Karpas-422 (cell line): Measurements from ENCODE around the gene KNCN. TPM values are rescaled to one million over a fixed set of nuclear protein-coding genes. Genes with fewer than 3 reads are reported as not detected.

Source experiments
- DNase-seq: peaks from one replicate; pipeline ENCODE4 v3.0.0-alpha.2; 2015
- H2AFZ ChIP-seq: fragments of 200-600 bp; sonication (generic); 2 replicates; pipeline ENCODE4 v1.6.1; 2014; ENCODE audit warnings: antibody characterized with exemption, low read length, mixed read lengths
- H3K27ac ChIP-seq: fragments of 200-600 bp; sonication (generic); 2 replicates; pipeline ENCODE4 v1.5.1; 2014; ENCODE audit warnings: mild to moderate bottlenecking, low read length, moderate library complexity
- H3K27me3 ChIP-seq: fragments of 200-600 bp; sonication (generic); 2 replicates; pipeline ENCODE4 v1.6.1; 2014; ENCODE audit warnings: low read length, mixed read lengths
- H3K36me3 ChIP-seq: fragments of 200-600 bp; sonication (generic); 2 replicates; pipeline ENCODE4 v1.6.1; 2014; ENCODE audit warnings: low read length, mixed read lengths; ENCODE audit not compliant: insufficient read depth
- H3K4me1 ChIP-seq: fragments of 200-600 bp; sonication (generic); 2 replicates; pipeline ENCODE4 v1.6.1; 2014; ENCODE audit warnings: mild to moderate bottlenecking, low read length, mixed read lengths
- H3K4me2 ChIP-seq: fragments of 200-600 bp; sonication (generic); 2 replicates; pipeline ENCODE4 v1.6.1; 2014; ENCODE audit warnings: low read length, low read depth, mild to moderate bottlenecking; ENCODE audit not compliant: poor library complexity, severe bottlenecking
- H3K4me3 ChIP-seq: fragments of 200-600 bp; sonication (generic); 2 replicates; pipeline ENCODE4 v1.5.1; 2014; ENCODE audit warnings: mild to moderate bottlenecking, antibody characterized with exemption, low read length, mixed read lengths
- H3K79me2 ChIP-seq: fragments of 200-600 bp; sonication (generic); 2 replicates; pipeline ENCODE4 v1.6.1; 2014; ENCODE audit warnings: mild to moderate bottlenecking, low read length, mixed read lengths
- H3K9ac ChIP-seq: fragments of 200-600 bp; sonication (generic); 2 replicates; pipeline ENCODE4 v1.6.0; 2014; ENCODE audit warnings: low read length
- H3K9me2 ChIP-seq: fragments of 200-600 bp; sonication (generic), shearing (Covaris generic); replicated peaks from 2 replicates; pipeline ENCODE4 v1.6.0; 2014; ENCODE audit warnings: mild to moderate bottlenecking, low read length, moderate library complexity; ENCODE audit not compliant: insufficient read depth
- H3K9me3 ChIP-seq: fragments of 300-700, 200-600 bp; sonication (generic); 2 replicates; pipeline ENCODE4 v1.6.1; 2014; ENCODE audit warnings: low read length, mixed read lengths
- H4K20me1 ChIP-seq: fragments of 200-600 bp; sonication (generic); 2 replicates; pipeline ENCODE4 v1.6.1; 2014; ENCODE audit warnings: mild to moderate bottlenecking, antibody characterized with exemption, low read length, low read depth; ENCODE audit not compliant: insufficient read depth
- total RNA-seq: library from RNA; depleted of rRNA; stranded (reverse); fragments of >200 nt; shearing (Covaris generic); gene quantifications from 2 replicates; pipeline ENCODE4 v1.2.3, GENCODE V29; 2014; ENCODE audit warnings: low replicate concordance; rRNA removed

Gene KNCN
- total RNA-seq = not detected in 2 replicates

GRCh38 chr1:46551597-46552095 is at the start of gene KNCN:
TSS of gene KNCN (minus strand) at chr1:46551647. CDS start at chr1:46551215, 432 bp downstream.
- peaks cover 3% of the 10 kb centered on the region for H3K4me1 ChIP-seq

GRCh38 chr1:46599059-46599970 is 47.9 kb upstream of the KNCN start:
- Histone ChIP-seq H3K27me3 (no peaks in the 10 kb centered on the region), H3K9ac (no peak overlapping the region), H4K20me1 (no peaks in the 10 kb centered on the region), H3K9me2 (no peaks in the 10 kb centered on the region), H3K27ac (no peak overlapping the region), H3K4me3 (no peak overlapping the region), H3K36me3 (no peaks in the 10 kb centered on the region), H3K4me1 (peaks cover 17% of the 10 kb centered on the region), H2AFZ (no peak overlapping the region), H3K9me3 (no peaks in the 10 kb centered on the region), H3K4me2 (no peak overlapping the region), H3K79me2 (peaks cover 4% of the 10 kb centered on the region; the same call in 1 of the 2 replicates)
- DNase-seq = no peak

More at GRCh38 chr1:46551597-46552095, at the start of gene KNCN:
- H3K36me3 ChIP-seq = no peaks in the 10 kb centered on the region
- no peak within 1 kb of the TSS for H3K4me3 ChIP-seq
- no peaks in the 10 kb centered on the region for H3K79me2 ChIP-seq
- no peaks in the 10 kb centered on the region for H3K9me3 ChIP-seq
- H3K9ac ChIP-seq = no peak within 1 kb of the TSS
- no peak within 1 kb of the TSS for H3K4me2 ChIP-seq
- no peak within 1 kb of the TSS for H2AFZ ChIP-seq
- no peaks in the 10 kb centered on the region for H4K20me1 ChIP-seq
- no peaks in the 10 kb centered on the region for H3K9me2 ChIP-seq
- H3K27ac ChIP-seq = no peak within 1 kb of the TSS
- DNase-seq = no peak
- H3K27me3 ChIP-seq = no peaks in the 10 kb centered on the region

- Histone ChIP-seq H3K27ac (no peak overlapping the region), H3K27me3 (no peaks in the 10 kb centered on the region), H3K4me1 (peaks cover 15% of the 10 kb centered on the region), H3K36me3 (no peaks in the 10 kb centered on the region), H3K9me3 (no peaks in the 10 kb centered on the region), H2AFZ (no peak overlapping the region), H3K9ac (no peak overlapping the region), H3K9me2 (no peaks in the 10 kb centered on the region), H3K79me2 (no peaks in the 10 kb centered on the region), H3K4me3 (no peak overlapping the region), H3K4me2 (no peak overlapping the region), H4K20me1 (no peaks in the 10 kb centered on the region)
- DNase-seq = no peak
These were observed 45.4 kb upstream of the KNCN start for GRCh38 chr1:46596846-46597245.

- Histone ChIP-seq H3K4me2 (no peak overlapping the region), H3K4me1 (peaks cover 15% of the 10 kb centered on the region), H3K4me3 (no peak overlapping the region), H4K20me1 (no peaks in the 10 kb centered on the region), H3K36me3 (peaks cover under 1% of the 10 kb centered on the region; the same call in 1 of the 2 replicates), H3K9me3 (no peaks in the 10 kb centered on the region), H3K27ac (no peak overlapping the region), H3K9ac (no peak overlapping the region), H3K27me3 (no peaks in the 10 kb centered on the region), H2AFZ (no peak overlapping the region), H3K9me2 (no peaks in the 10 kb centered on the region), H3K79me2 (no peaks in the 10 kb centered on the region)
- no peak for DNase-seq
These were observed 44.6 kb upstream of the KNCN start for GRCh38 chr1:46596036-46596435.

GRCh38 chr1:46595127-46595526 is 43.7 kb upstream of the KNCN start:
- H3K27me3 ChIP-seq = no peaks in the 10 kb centered on the region
- H3K27ac ChIP-seq = no peak overlapping the region
- no peaks in the 10 kb centered on the region for H4K20me1 ChIP-seq
- H3K79me2 ChIP-seq = no peaks in the 10 kb centered on the region
- H3K9ac ChIP-seq = no peak overlapping the region
- H3K4me2 ChIP-seq = no peak overlapping the region
- H3K9me3 ChIP-seq = no peaks in the 10 kb centered on the region
- no peak overlapping the region for H2AFZ ChIP-seq
- H3K4me1 ChIP-seq = peaks cover 12% of the 10 kb centered on the region
- H3K4me3 ChIP-seq = no peak overlapping the region
- no peaks in the 10 kb centered on the region for H3K9me2 ChIP-seq
- DNase-seq = no peak
- H3K36me3 ChIP-seq = peaks cover 6% of the 10 kb centered on the region

GRCh38 chr1:46594063-46594462 is 42.6 kb upstream of the KNCN start:
- no peak for DNase-seq
- no peak overlapping the region for H3K4me2 ChIP-seq

GRCh38 chr1:46592823-46593222 is 41.4 kb upstream of the KNCN start:
- Histone ChIP-seq H2AFZ (no peak overlapping the region), H3K27ac (no peak overlapping the region)

More at GRCh38 chr1:46594063-46594462, 42.6 kb upstream of the KNCN start:
- Histone ChIP-seq H3K36me3 (peaks cover 16% of the 10 kb centered on the region), H3K4me1 (peaks cover 7% of the 10 kb centered on the region), H3K9ac (no peak overlapping the region), H3K27ac (no peak overlapping the region), H3K4me3 (no peak overlapping the region), H3K9me3 (no peaks in the 10 kb centered on the region; the same call in 1 of the 2 replicates), H4K20me1 (no peaks in the 10 kb centered on the region), H3K79me2 (no peaks in the 10 kb centered on the region), H2AFZ (no peak overlapping the region), H3K27me3 (no peaks in the 10 kb centered on the region), H3K9me2 (no peaks in the 10 kb centered on the region)

GRCh38 chr1:46589529-46589928 is 38.1 kb upstream of the KNCN start:
- Histone ChIP-seq H3K9me2 (no peaks in the 10 kb centered on the region), H3K4me2 (no peak overlapping the region), H3K9me3 (no peaks in the 10 kb centered on the region; the same call in 1 of the 2 replicates), H3K79me2 (no peaks in the 10 kb centered on the region), H3K4me1 (peaks cover 7% of the 10 kb centered on the region), H4K20me1 (no peaks in the 10 kb centered on the region), H2AFZ (no peak overlapping the region), H3K27ac (no peak overlapping the region), H3K4me3 (no peak overlapping the region), H3K36me3 (peaks cover 21% of the 10 kb centered on the region), H3K27me3 (no peaks in the 10 kb centered on the region), H3K9ac (no peak overlapping the region)
- no peak for DNase-seq

More at GRCh38 chr1:46592823-46593222, 41.4 kb upstream of the KNCN start:
- Histone ChIP-seq H3K4me1 (peaks cover 7% of the 10 kb centered on the region), H3K4me3 (no peak overlapping the region), H3K9ac (no peak overlapping the region), H3K36me3 (peaks cover 20% of the 10 kb centered on the region), H3K9me2 (no peaks in the 10 kb centered on the region), H3K4me2 (no peak overlapping the region), H4K20me1 (no peaks in the 10 kb centered on the region), H3K27me3 (no peaks in the 10 kb centered on the region), H3K79me2 (no peaks in the 10 kb centered on the region), H3K9me3 (no peaks in the 10 kb centered on the region; the same call in 1 of the 2 replicates)
- no peak for DNase-seq
